SJCRH30 (cell line): ENCODE data around the gene UBE2E3. TPM values are rescaled to one million over a fixed set of nuclear protein-coding genes. Genes with fewer than 3 reads are reported as not detected.
A peak's percentile ranks its signal among the peaks of the same experiment; 100 is the strongest.

Experiments
- DNase-seq, 2 experiments: peaks; one replicate each; pipeline ENCODE4 v3.0.0-alpha.2; 2015 to 2020
- H3K27ac ChIP-seq: fragments of 250-450 bp; sonication (Bioruptor Pico); 2 replicates; pipeline ENCODE4 v1.5.1; 2020; ENCODE audit warnings: mild to moderate bottlenecking, moderate library complexity
- H3K27me3 ChIP-seq: fragments of 250-450 bp; sonication (Bioruptor Pico); 2 replicates; pipeline ENCODE4 v1.5.1; 2020; ENCODE audit warnings: mild to moderate bottlenecking, moderate library complexity
- H3K36me3 ChIP-seq: fragments of 250-450 bp; sonication (Bioruptor Pico); 2 replicates; pipeline ENCODE4 v1.5.1; 2020; ENCODE audit warnings: mild to moderate bottlenecking, moderate library complexity
- H3K4me1 ChIP-seq: fragments of 250-450 bp; sonication (Bioruptor Pico); 2 replicates; pipeline ENCODE4 v1.5.1; 2020; ENCODE audit warnings: mild to moderate bottlenecking, moderate library complexity
- H3K4me3 ChIP-seq: fragments of 250-450 bp; sonication (Bioruptor Pico); 2 replicates; pipeline ENCODE4 v1.5.1; 2020; ENCODE audit warnings: mild to moderate bottlenecking, moderate library complexity
- H3K9me3 ChIP-seq: fragments of 250-450 bp; sonication (Bioruptor Pico); replicated peaks from 2 replicates; pipeline ENCODE4 v1.5.1; 2020; ENCODE audit warnings: mild to moderate bottlenecking, moderate library complexity
- total RNA-seq: library from RNA; depleted of rRNA; stranded (reverse); fragments of >200 nt; shearing (Covaris generic); gene quantifications from 2 replicates; pipeline ENCODE4 v1.2.3, GENCODE V29; 2014

UBE2E3 gene
- total RNA-seq, 1 experiment from 2014 or later, result 169 TPM

DNA sequence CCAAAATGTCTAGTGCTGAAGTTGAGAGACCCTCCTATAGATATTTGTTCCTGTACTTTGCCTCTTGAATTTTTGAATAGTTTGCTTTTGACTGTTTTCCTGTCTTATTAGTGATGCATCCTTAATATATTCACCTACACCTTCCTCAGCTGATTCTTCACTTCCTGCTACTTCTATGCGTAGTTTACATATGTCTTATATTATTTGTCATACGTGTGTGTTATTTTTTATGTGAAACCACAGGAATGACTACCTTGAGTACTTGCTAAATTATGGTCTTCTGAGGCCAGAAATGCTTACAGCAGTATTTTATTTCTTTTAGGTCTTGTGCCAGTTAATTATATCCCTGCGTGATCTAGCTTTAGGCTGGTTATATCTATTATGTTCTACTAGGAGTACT lies 9.9 kb downstream of the UBE2E3 start:
- peaks cover 6% of the 10 kb centered on the region; the same call in 1 of the 2 replicates for H3K4me1 ChIP-seq
- no peak for DNase-seq
- peaks cover 25% of the 10 kb centered on the region for H3K36me3 ChIP-seq

GRCh38 chr2:180990794-180991193 lies 10.4 kb downstream of the UBE2E3 start:
- no peak for DNase-seq
- peaks cover 25% of the 10 kb centered on the region for H3K36me3 ChIP-seq
- no peaks in the 10 kb centered on the region for H3K27me3 ChIP-seq
- H3K9me3 ChIP-seq, result no peaks in the 10 kb centered on the region
- H3K4me3 ChIP-seq, result no peak overlapping the region
- no peak overlapping the region for H3K27ac ChIP-seq
- H3K4me1 ChIP-seq, result peaks cover 6% of the 10 kb centered on the region; the same call in 1 of the 2 replicates

More for the DNA sequence above, 9.9 kb downstream of the UBE2E3 start:
- Histone ChIP-seq H3K4me3 (no peak overlapping the region), H3K27ac (no peak overlapping the region), H3K27me3 (no peaks in the 10 kb centered on the region), H3K9me3 (no peaks in the 10 kb centered on the region)

GRCh38 chr2:180991361-180991760 lies 11.0 kb downstream of the UBE2E3 start:
- Histone ChIP-seq H3K4me1 (peaks cover 1% of the 10 kb centered on the region; the same call in 1 of the 2 replicates), H3K4me3 (no peak overlapping the region), H3K27me3 (no peaks in the 10 kb centered on the region), H3K27ac (no peak overlapping the region), H3K9me3 (no peaks in the 10 kb centered on the region), H3K36me3 (peaks cover 25% of the 10 kb centered on the region)
- DNase-seq, result no peak

DNA sequence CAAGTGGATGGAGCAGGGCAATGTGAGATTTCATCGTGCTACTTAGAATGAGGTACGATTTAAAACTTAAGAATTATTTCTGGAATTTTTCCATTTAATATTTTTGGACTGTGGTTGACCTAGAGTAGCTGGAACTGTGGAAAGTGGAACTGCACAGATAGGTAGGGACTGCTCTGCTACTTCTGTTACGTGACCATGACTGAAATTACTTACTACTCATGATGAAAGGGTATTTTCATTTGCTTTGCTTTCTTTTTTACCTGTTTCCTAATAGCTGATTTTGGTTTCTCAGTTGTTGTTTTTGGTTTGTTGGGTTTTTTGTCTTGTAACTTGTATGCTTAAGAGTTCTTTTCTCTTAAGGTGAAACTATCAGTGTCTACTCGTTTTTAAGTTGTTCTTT lies 11.4 kb downstream of the UBE2E3 start:
- Histone ChIP-seq H3K36me3 (peaks cover 25% of the 10 kb centered on the region), H3K27ac (no peak overlapping the region), H3K9me3 (no peaks in the 10 kb centered on the region), H3K27me3 (no peaks in the 10 kb centered on the region), H3K4me3 (no peak overlapping the region), H3K4me1 (no peaks in the 10 kb centered on the region)
- no peak for DNase-seq

DNA sequence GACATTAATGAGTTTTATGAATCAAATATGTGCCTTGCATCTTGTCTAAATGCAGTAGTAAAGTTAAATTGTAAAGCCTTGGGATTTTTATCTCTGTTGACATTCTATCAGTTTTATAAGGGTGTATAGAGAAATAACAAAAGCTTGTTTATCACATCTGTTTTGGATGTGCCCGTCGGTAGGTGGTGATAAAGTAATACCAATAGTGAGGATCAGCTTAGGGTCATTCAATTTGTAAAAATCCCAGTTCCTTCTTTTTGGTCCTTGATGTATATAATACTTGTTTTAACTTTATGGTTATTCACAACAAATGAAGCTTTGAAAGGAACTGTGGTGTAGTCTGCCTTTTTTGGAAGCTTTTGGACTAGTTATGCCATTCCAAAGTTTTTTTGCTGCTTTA lies 12.6 kb downstream of the UBE2E3 start:
- Histone ChIP-seq H3K36me3 (peaks cover 25% of the 10 kb centered on the region), H3K4me1 (no peaks in the 10 kb centered on the region), H3K27me3 (no peaks in the 10 kb centered on the region), H3K27ac (no peak overlapping the region), H3K4me3 (no peak overlapping the region), H3K9me3 (no peaks in the 10 kb centered on the region)
- no peak for DNase-seq

GRCh38 chr2:180999274-180999964 lies 19.0 kb downstream of the UBE2E3 start:
- H3K4me1 ChIP-seq, result no peaks in the 10 kb centered on the region
- DNase-seq, result no peak

GRCh38 chr2:181004647-181005325 lies 24.4 kb downstream of the UBE2E3 start:
- Histone ChIP-seq H3K9me3 (no peaks in the 10 kb centered on the region), H3K27me3 (no peaks in the 10 kb centered on the region), H3K4me3 (no peak overlapping the region), H3K27ac (no peak overlapping the region), H3K4me1 (no peaks in the 10 kb centered on the region), H3K36me3 (peaks cover 3% of the 10 kb centered on the region)
- DNase-seq, result no peak

More at GRCh38 chr2:180999274-180999964, 19.0 kb downstream of the UBE2E3 start:
- no peaks in the 10 kb centered on the region for H3K9me3 ChIP-seq
- no peaks in the 10 kb centered on the region for H3K27me3 ChIP-seq
- H3K27ac ChIP-seq, result no peak overlapping the region
- H3K4me3 ChIP-seq, result no peak overlapping the region
- H3K36me3 ChIP-seq, result peaks cover 10% of the 10 kb centered on the region

GRCh38 chr2:181005326-181005655 lies 24.9 kb downstream of the UBE2E3 start:
- DNase-seq, result no peak
- Histone ChIP-seq H3K36me3 (peaks cover 3% of the 10 kb centered on the region), H3K27me3 (no peaks in the 10 kb centered on the region), H3K4me3 (no peak overlapping the region), H3K9me3 (no peaks in the 10 kb centered on the region), H3K27ac (no peak overlapping the region), H3K4me1 (no peaks in the 10 kb centered on the region)

- H3K9me3 ChIP-seq, result no peaks in the 10 kb centered on the region
- H3K27ac ChIP-seq, result no peak overlapping the region
- peaks cover 3% of the 10 kb centered on the region for H3K36me3 ChIP-seq
- H3K4me1 ChIP-seq, result no peaks in the 10 kb centered on the region
- no peaks in the 10 kb centered on the region for H3K27me3 ChIP-seq
- no peak overlapping the region for H3K4me3 ChIP-seq
- no peak for DNase-seq
These were observed 25.4 kb downstream of the UBE2E3 start for GRCh38 chr2:181005809-181006208.

DNA sequence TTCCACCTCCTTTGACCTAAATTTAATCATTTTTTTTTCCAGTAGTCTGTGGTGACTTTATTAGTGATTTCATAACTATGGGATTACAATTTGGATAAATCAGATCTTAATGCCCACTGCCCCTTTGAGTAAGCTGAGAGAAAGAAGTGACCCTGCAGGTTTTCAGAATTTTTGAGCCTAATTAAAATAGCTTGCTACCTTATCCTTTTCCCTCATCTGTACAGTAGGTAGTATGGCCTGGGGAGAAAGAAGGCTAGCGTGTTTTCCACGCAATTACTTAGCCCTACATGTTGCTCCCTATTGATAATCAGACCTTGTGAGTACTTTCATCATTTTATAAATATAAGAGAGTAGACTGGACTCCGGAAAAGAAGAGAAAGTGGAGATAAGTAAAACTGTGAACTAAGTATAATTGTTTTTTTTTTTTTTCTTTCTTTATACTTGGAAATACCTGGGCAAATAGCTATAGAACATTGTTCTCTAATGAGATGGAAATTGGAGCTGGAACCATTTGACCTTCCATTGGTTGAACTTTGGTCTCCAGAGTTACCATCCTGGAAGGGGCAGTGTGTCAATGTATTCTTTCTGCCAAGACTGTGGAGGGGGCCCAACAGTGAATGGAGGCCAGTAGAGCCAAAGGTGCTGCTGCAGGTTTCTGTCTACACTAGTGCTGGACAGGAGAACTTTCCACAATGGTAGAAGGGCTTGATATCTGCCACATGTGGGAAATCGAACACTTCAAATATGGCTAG lies 26.9 kb downstream of the UBE2E3 start:
- Histone ChIP-seq H3K9me3 (no peaks in the 10 kb centered on the region), H3K27ac (no peak overlapping the region), H3K4me3 (no peak overlapping the region), H3K36me3 (peaks cover 3% of the 10 kb centered on the region), H3K27me3 (no peaks in the 10 kb centered on the region), H3K4me1 (no peaks in the 10 kb centered on the region)
- no peak for DNase-seq

GRCh38 chr2:181008407-181008806 lies 28.0 kb downstream of the UBE2E3 start:
- H3K27ac ChIP-seq, result no peak overlapping the region
- H3K4me1 ChIP-seq, result no peaks in the 10 kb centered on the region
- H3K36me3 ChIP-seq, result no peaks in the 10 kb centered on the region; the same call in none of the 2 replicates
- no peaks in the 10 kb centered on the region for H3K9me3 ChIP-seq
- no peak overlapping the region for H3K4me3 ChIP-seq
- DNase-seq, result no peak
- no peaks in the 10 kb centered on the region for H3K27me3 ChIP-seq

DNA sequence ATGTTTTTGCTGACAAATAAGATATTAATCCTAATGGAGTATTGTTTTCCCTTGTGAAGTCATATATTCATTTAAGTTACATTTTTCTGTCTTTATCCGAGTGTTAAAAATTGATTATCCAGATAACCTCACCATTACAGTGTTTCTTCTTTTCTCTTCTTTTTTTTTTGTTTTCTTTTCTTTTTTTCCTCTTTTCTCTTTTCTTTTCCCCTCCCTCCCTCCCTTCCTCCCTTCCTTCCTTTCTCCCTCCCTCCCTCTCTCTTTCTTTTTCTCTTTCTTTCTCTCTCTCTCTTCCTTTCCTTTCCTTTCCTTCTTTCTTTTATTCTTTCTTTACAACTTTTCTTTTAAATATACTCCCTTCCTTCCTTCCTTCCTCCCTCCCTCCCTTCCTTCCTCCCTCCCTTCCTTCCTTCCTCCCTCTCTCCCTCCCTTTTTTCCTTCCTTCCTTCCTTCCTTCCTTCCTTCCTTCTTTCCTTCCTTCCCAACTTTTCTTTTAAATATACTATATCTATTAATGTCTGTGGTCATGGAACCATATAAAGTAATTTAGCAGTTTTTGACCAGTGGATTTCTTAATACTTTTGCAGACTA lies 40.9 kb downstream of the UBE2E3 start:
- H3K27ac ChIP-seq, result no peak overlapping the region
- no peak overlapping the region for H3K4me3 ChIP-seq
- H3K27me3 ChIP-seq, result no peaks in the 10 kb centered on the region
- no peak for DNase-seq
- H3K9me3 ChIP-seq, result no peaks in the 10 kb centered on the region
- peaks cover 10% of the 10 kb centered on the region for H3K36me3 ChIP-seq
- H3K4me1 ChIP-seq, result peaks cover 4% of the 10 kb centered on the region; the same call in 1 of the 2 replicates

- H3K4me1 ChIP-seq, result peaks cover 4% of the 10 kb centered on the region; the same call in 1 of the 2 replicates
- H3K27ac ChIP-seq, result no peak overlapping the region
- H3K9me3 ChIP-seq, result no peaks in the 10 kb centered on the region
These were observed 42.2 kb downstream of the UBE2E3 start for GRCh38 chr2:181022652-181023051.

DNA sequence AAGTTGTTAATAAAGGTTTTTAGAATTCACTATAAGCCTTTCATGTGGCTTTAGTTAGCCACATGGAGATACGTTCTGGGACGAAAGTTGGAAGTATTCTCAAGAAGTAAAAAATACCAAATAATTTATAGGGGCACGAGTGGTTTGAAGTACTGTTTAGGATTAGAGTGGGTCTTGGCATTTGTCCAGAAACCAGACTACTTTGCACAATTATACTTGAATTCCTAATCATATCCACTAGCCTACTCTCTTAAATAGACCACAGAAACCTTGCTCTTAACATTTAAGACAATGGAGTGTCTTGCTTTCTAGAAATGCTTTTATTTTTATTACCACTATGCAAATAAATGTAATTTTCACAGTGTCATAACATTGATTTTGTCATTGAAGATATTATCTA lies 44.6 kb downstream of the UBE2E3 start:
- H3K27ac ChIP-seq, result no peak overlapping the region
- H3K4me1 ChIP-seq, result peaks cover 4% of the 10 kb centered on the region; the same call in 1 of the 2 replicates
- no peaks in the 10 kb centered on the region for H3K9me3 ChIP-seq
- H3K4me3 ChIP-seq, result no peak overlapping the region
- peaks cover 12% of the 10 kb centered on the region for H3K36me3 ChIP-seq
- peak in 1 of 2 experiments; percentile 49 for DNase-seq
- no peaks in the 10 kb centered on the region for H3K27me3 ChIP-seq

More at GRCh38 chr2:181022652-181023051, 42.2 kb downstream of the UBE2E3 start:
- H3K4me3 ChIP-seq, result no peak overlapping the region
- peaks cover 10% of the 10 kb centered on the region for H3K36me3 ChIP-seq
- DNase-seq, result no peak
- no peaks in the 10 kb centered on the region for H3K27me3 ChIP-seq

DNA sequence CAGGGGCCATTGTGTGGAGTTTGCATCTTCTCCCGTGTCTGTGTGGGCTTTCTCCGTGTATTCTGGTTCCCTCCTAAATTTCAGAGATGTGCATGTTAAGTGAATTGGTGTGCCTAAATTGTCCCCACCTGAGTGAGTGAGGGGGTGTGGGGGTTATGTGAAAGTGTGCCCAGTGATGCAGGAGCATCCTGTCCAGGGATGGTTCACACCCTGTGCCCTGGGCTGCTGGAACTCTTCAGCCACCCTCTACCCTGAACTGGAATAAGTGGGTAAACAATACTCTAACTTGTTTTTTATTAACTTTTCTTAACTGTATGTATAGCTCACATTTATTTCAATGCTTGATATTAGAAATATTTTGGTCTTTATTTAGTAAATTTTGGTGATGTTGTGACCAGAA lies 56.0 kb downstream of the UBE2E3 start:
- Histone ChIP-seq H3K27me3 (no peaks in the 10 kb centered on the region), H3K9me3 (no peaks in the 10 kb centered on the region; the same call in 1 of the 2 replicates), H3K27ac (no peak overlapping the region), H3K4me3 (no peak overlapping the region), H3K4me1 (no peaks in the 10 kb centered on the region), H3K36me3 (peaks cover 3% of the 10 kb centered on the region; the same call in 1 of the 2 replicates)
- DNase-seq, result no peak
